Activated T-cell treated with anti-CD3 and anti-CD28 coated beads, Interleukin-2, amount 50 U/mL, for 24 hours (primary cell): ENCODE data around the gene TFRC.
"Not testable (repeated sequence)": the region's sequence is repeated elsewhere in the genome, so short reads cannot be mapped to it uniquely, and the experiment has no call there.

ENCODE experiments used
- DNase-seq: peaks from one replicate; pipeline ENCODE4 v3.0.0-alpha.2; 2020
- H3K27ac Mint-ChIP-seq: 2 replicates; pipeline ENCODE4 v1.8.0; 2020; ENCODE audit warnings: mild to moderate bottlenecking, mixed read lengths
- H3K27me3 Mint-ChIP-seq: 2 replicates; pipeline ENCODE4 v1.8.0; 2020; ENCODE audit warnings: mixed read lengths
- H3K36me3 Mint-ChIP-seq: 2 replicates; pipeline ENCODE4 v1.8.0; 2020; ENCODE audit warnings: low read depth, mixed read lengths
- H3K4me1 Mint-ChIP-seq: 2 replicates; pipeline ENCODE4 v1.8.0; 2020; ENCODE audit warnings: low read depth, mixed read lengths
- H3K4me3 Mint-ChIP-seq: 2 replicates; pipeline ENCODE4 v1.8.0; 2020; ENCODE audit warnings: mild to moderate bottlenecking, moderate library complexity, mixed read lengths
- H3K9me3 Mint-ChIP-seq: 2 replicates; pipeline ENCODE4 v1.8.0; 2020; ENCODE audit warnings: mixed read lengths

The TFRC gene

DNA sequence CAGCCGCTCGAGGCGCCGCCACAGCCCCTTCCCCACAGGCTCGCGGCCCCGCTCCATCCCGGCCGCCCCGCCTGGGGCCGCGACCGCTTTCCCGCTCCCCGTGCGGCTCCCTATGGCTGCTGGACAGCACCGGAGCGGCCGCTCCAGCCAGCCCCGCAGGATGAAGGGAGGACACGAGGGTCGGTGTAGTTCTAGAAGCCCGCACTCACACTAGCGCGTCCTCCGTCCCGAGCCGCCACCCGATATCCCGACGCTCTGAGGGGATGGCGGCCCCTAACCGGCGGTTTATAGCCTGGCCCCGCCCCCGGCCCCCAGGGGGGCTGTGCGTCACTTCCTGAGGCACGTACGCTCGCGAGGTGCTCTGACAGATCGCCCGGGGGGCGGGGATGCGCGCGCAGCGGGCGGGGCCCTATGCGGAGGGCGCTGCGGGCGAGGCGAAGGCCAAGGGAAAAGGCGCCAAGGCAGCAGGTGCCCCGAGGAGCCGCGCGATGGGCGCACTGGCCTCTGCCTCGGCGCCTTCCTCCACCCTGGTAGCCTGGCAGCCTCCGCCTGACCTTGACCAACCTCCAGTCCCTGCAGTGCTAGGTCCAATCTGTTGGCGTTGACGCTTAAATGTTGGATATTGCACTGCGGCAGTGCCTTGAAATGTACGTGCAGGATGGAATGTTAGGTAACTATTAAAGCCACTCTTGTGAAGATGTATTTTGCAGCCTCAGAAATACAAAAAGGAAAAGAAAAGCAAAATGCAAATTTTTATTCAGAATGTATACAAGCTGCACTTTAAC lies at the start of gene TFRC:
Gene TFRC (minus strand): TSS at position 257 of the 785 bp plus-strand sequence. CDS start 4,991 bp downstream, outside the sequence.
- H3K36me3 Mint-ChIP-seq = peaks cover 45% of the 10 kb centered on the region
- peak within 1 kb of the TSS; percentile 99 for H3K4me3 Mint-ChIP-seq
- no peaks in the 10 kb centered on the region for H3K9me3 Mint-ChIP-seq
- peaks cover 37% of the 10 kb centered on the region for H3K4me1 Mint-ChIP-seq
- peak within 1 kb of the TSS; percentile 96 for H3K27ac Mint-ChIP-seq
- DNase-seq = peak; percentile 96
- H3K27me3 Mint-ChIP-seq = no peaks in the 10 kb centered on the region

GRCh38 chr3:196128172-196128843 lies 46.4 kb upstream of the TFRC start:
- Mint-ChIP-seq H3K9me3 (no peaks in the 10 kb centered on the region), H3K36me3 (no peaks in the 10 kb centered on the region), H3K27me3 (no peaks in the 10 kb centered on the region), H3K27ac (no peak overlapping the region), H3K4me1 (peaks cover 13% of the 10 kb centered on the region), H3K4me3 (no peak overlapping the region)
- DNase-seq = no peak

- Mint-ChIP-seq H3K27ac (peak overlapping the region; percentile 7), H3K4me3 (no peak overlapping the region), H3K9me3 (no peaks in the 10 kb centered on the region), H3K27me3 (no peaks in the 10 kb centered on the region), H3K4me1 (peaks cover 17% of the 10 kb centered on the region), H3K36me3 (no peaks in the 10 kb centered on the region)
- no peak for DNase-seq
Measured at GRCh38 chr3:196127308-196128040, 45.6 kb upstream of the TFRC start.

- Mint-ChIP-seq H3K9me3 (no peaks in the 10 kb centered on the region), H3K27me3 (no peaks in the 10 kb centered on the region), H3K36me3 (no peaks in the 10 kb centered on the region), H3K4me3 (no peak overlapping the region), H3K27ac (no peak overlapping the region), H3K4me1 (peaks cover 42% of the 10 kb centered on the region)
- no peak for DNase-seq
Measured at GRCh38 chr3:196124608-196125007, 42.7 kb upstream of the TFRC start.

GRCh38 chr3:196122688-196123046 lies 40.8 kb upstream of the TFRC start:
- Mint-ChIP-seq H3K36me3 (no peaks in the 10 kb centered on the region), H3K9me3 (no peaks in the 10 kb centered on the region), H3K27me3 (no peaks in the 10 kb centered on the region), H3K27ac (no peak overlapping the region), H3K4me3 (no peak overlapping the region), H3K4me1 (peaks cover 38% of the 10 kb centered on the region)
- DNase-seq = no peak

- H3K36me3 Mint-ChIP-seq = no peaks in the 10 kb centered on the region
- H3K27me3 Mint-ChIP-seq = no peaks in the 10 kb centered on the region
- H3K9me3 Mint-ChIP-seq = no peaks in the 10 kb centered on the region
- no peak for DNase-seq
- H3K4me3 Mint-ChIP-seq = no peak overlapping the region
- H3K27ac Mint-ChIP-seq = no peak overlapping the region
- peaks cover 33% of the 10 kb centered on the region for H3K4me1 Mint-ChIP-seq
Measured at GRCh38 chr3:196122021-196122687, 40.3 kb upstream of the TFRC start.

DNA sequence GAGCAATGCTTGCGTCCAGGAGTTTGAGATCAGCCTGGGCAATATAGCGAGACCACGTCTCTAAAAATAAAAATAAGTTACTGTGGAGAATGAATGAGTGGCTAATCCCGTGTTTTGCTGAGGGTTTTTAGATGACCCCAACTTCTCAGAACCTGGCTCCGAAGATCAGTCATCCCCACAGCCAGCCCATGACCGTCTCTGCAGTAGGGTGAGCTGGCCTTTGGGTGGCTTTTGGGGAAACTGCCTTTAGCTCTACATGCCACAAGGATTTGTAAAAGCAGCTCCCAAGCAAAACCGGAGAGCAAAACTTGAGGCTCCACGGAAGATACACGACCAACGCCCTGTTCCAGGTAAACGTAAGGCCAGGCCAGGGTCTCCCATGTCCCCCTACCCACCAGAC lies 39.2 kb upstream of the TFRC start:
- Mint-ChIP-seq H3K27me3 (no peaks in the 10 kb centered on the region), H3K9me3 (no peaks in the 10 kb centered on the region), H3K36me3 (no peaks in the 10 kb centered on the region), H3K27ac (no peak overlapping the region), H3K4me1 (peaks cover 29% of the 10 kb centered on the region), H3K4me3 (no peak overlapping the region)
- no peak for DNase-seq

- H3K4me3 Mint-ChIP-seq = no peak overlapping the region
- H3K9me3 Mint-ChIP-seq = no peaks in the 10 kb centered on the region
- H3K4me1 Mint-ChIP-seq = peaks cover 29% of the 10 kb centered on the region
- H3K27ac Mint-ChIP-seq = no peak overlapping the region
- H3K36me3 Mint-ChIP-seq = no peaks in the 10 kb centered on the region
- no peak for DNase-seq
- no peaks in the 10 kb centered on the region for H3K27me3 Mint-ChIP-seq
Measured at GRCh38 chr3:196120291-196120951, 38.5 kb upstream of the TFRC start.

DNA sequence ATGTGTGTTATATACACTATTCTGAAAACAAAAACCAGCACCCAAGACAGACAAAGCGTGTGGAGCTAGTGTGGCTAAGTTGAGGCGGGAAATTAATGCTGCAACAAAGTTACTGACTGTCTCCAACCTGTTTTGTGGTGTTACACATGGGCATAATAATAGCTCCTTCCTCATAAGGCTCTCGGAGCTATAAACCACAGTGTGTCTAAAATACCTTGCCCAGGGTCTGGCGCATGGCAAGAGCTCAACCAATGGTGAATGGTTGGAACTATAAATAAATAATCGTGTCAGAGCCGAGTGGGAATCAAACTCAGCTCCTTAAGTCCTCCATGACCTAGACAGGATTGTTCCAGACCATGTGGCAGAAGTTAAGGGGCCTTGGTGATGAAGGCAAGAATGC lies 35.9 kb upstream of the TFRC start:
- Mint-ChIP-seq H3K9me3 (no peaks in the 10 kb centered on the region), H3K36me3 (no peaks in the 10 kb centered on the region), H3K4me3 (no peak overlapping the region), H3K27ac (no peak overlapping the region), H3K4me1 (peaks cover 29% of the 10 kb centered on the region), H3K27me3 (no peaks in the 10 kb centered on the region)
- DNase-seq = no peak

GRCh38 chr3:196115678-196116083 lies 33.8 kb upstream of the TFRC start:
- Mint-ChIP-seq H3K27me3 (no peaks in the 10 kb centered on the region), H3K4me3 (no peak overlapping the region), H3K27ac (no peak overlapping the region), H3K4me1 (peaks cover 27% of the 10 kb centered on the region), H3K36me3 (no peaks in the 10 kb centered on the region), H3K9me3 (no peaks in the 10 kb centered on the region)
- no peak for DNase-seq

- H3K4me1 Mint-ChIP-seq = peaks cover 19% of the 10 kb centered on the region
- peak; percentile 60 for DNase-seq
- H3K36me3 Mint-ChIP-seq = no peaks in the 10 kb centered on the region
- no peaks in the 10 kb centered on the region for H3K9me3 Mint-ChIP-seq
- H3K27me3 Mint-ChIP-seq = no peaks in the 10 kb centered on the region
- H3K4me3 Mint-ChIP-seq = peak overlapping the region; percentile 69
- peak overlapping the region; percentile 93 for H3K27ac Mint-ChIP-seq
Measured at GRCh38 chr3:196111939-196112386, 30.1 kb upstream of the TFRC start.

- Mint-ChIP-seq H3K27me3 (no peaks in the 10 kb centered on the region), H3K9me3 (no peaks in the 10 kb centered on the region), H3K4me3 (no peak overlapping the region), H3K4me1 (peaks cover 17% of the 10 kb centered on the region), H3K36me3 (no peaks in the 10 kb centered on the region), H3K27ac (no peak overlapping the region)
- no peak for DNase-seq
Measured at GRCh38 chr3:196108075-196108743, 26.3 kb upstream of the TFRC start.

DNA sequence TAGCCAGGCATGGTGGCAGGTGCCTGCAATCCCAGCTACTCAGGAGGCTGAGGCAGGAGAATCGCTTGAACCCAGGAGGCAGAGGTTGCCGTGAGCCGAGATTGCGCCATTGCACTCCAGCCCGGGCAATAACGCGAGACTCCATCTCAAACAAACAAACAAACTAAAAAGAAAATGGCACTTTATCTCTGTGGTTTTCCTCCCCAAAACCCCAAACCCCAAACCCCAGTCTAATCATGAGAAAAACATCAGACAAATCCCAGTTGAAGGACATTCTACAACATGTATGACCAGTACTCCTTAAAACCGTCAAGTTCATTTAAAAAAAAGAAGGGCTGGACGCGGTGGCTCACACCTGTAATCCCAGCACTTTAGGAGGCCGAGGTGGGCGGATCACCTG lies 22.8 kb upstream of the TFRC start:
- DNase-seq, H3K4me3 Mint-ChIP-seq, H3K36me3 Mint-ChIP-seq, H3K4me1 Mint-ChIP-seq, H3K27ac Mint-ChIP-seq, H3K9me3 Mint-ChIP-seq, H3K27me3 Mint-ChIP-seq: not testable (repeated sequence)
